CD14-positive monocyte (primary cell): ENCODE data around the gene FANCC. TPM values are rescaled to one million over a fixed set of nuclear protein-coding genes. Genes with fewer than 3 reads are reported as not detected.

Source experiments
- DNase-seq, 3 donors: peaks; one replicate each; pipeline ENCODE4 v3.0.0-alpha.2; 2011 to 2022
- H2AFZ ChIP-seq: 2 replicates; pipeline ENCODE4 v1.6.0; 2012; ENCODE audit warnings: mild to moderate bottlenecking, low read depth, low read length, inconsistent platforms; ENCODE audit not compliant: insufficient read depth, poor library complexity, severe bottlenecking
- H3K27ac ChIP-seq, 2 donors: 1 replicate in 1 of 2; 2 replicates in 1 of 2; pipeline ENCODE4 v1.5.1; 2012 to 2013; ENCODE audit warnings: low read length in 2 of 2, control low read depth in 1 of 2, inconsistent platforms in 1 of 2, low read depth in 1 of 2, mild to moderate bottlenecking in 1 of 2
- H3K27me3 ChIP-seq, 2 donors: one replicate each; pipeline versions ENCODE4 v1.6.0 to v1.6.1; 2011 to 2013; ENCODE audit warnings: low read length in 2 of 2; ENCODE audit not compliant: control insufficient read depth in 2 of 2, insufficient read depth in 2 of 2
- H3K36me3 ChIP-seq, 2 donors: replicated peaks in 1 of 2; 1 replicate in 1 of 2; 2 replicates in 1 of 2; pipeline versions ENCODE4 v1.5.1 to v1.6.1; 2012 to 2013; ENCODE audit warnings: low read length in 2 of 2, control low read depth in 1 of 2, inconsistent platforms in 1 of 2, mild to moderate bottlenecking in 1 of 2; ENCODE audit not compliant: insufficient read depth in 2 of 2, control insufficient read depth in 1 of 2
- H3K4me1 ChIP-seq, 2 donors: 1 replicate in 1 of 2; 2 replicates in 1 of 2; pipeline versions ENCODE4 v1.5.1 to v1.6.1; 2012 to 2013; ENCODE audit warnings: low read length in 2 of 2, control low read depth in 1 of 2, inconsistent platforms in 1 of 2, mild to moderate bottlenecking in 1 of 2, moderate library complexity in 1 of 2; ENCODE audit not compliant: insufficient read depth in 2 of 2, control insufficient read depth in 1 of 2
- H3K4me2 ChIP-seq: replicated peaks from 2 replicates; pipeline ENCODE3; 2012; ENCODE audit warnings: low read length, moderate library complexity, mild to moderate bottlenecking; ENCODE audit not compliant: poor library complexity, severe bottlenecking; ENCODE audit errors: extremely low read depth
- H3K4me3 ChIP-seq, 3 experiments: fragments of 200-600 bp in 1 of 3; sonication (generic) in 1 of 3; replicated peaks in 1 of 3; 1 replicate in 2 of 3; 2 replicates in 1 of 3; pipeline ENCODE4 v1.5.1; 2011 to 2013; ENCODE audit warnings: low read length in 3 of 3, mild to moderate bottlenecking in 3 of 3, control low read depth in 2 of 3, low read depth in 2 of 3, inconsistent platforms in 1 of 3, moderate library complexity in 1 of 3
- H3K79me2 ChIP-seq: 2 replicates; pipeline ENCODE4 v1.6.0; 2012; ENCODE audit warnings: mild to moderate bottlenecking, control low read depth, inconsistent platforms, low read length, moderate library complexity; ENCODE audit not compliant: insufficient read depth
- H3K9ac ChIP-seq: 2 replicates; pipeline ENCODE4 v1.6.0; 2017; ENCODE audit warnings: low read length, mild to moderate bottlenecking; ENCODE audit not compliant: insufficient read depth, poor library complexity, severe bottlenecking
- H3K9me3 ChIP-seq, 2 donors: replicated peaks in 1 of 2; 1 replicate in 1 of 2; 2 replicates in 1 of 2; pipeline versions ENCODE4 v1.5.1 to v1.6.1; 2012 to 2013; ENCODE audit warnings: low read length in 2 of 2, control low read depth in 1 of 2; ENCODE audit not compliant: control insufficient read depth in 1 of 2, insufficient read depth in 1 of 2
- H4K20me1 ChIP-seq: 2 replicates; pipeline ENCODE4 v1.6.0; 2012; ENCODE audit warnings: mild to moderate bottlenecking, low read length, control low read depth, moderate library complexity; ENCODE audit not compliant: insufficient read depth
- H3K27ac Mint-ChIP-seq, 7 donors: one replicate each; pipeline ENCODE4 v1.8.0; 2020; ENCODE audit warnings: mild to moderate bottlenecking in 7 of 7, mixed read lengths in 7 of 7, moderate library complexity in 6 of 7, inconsistent platforms in 2 of 7
- H3K27me3 Mint-ChIP-seq, 3 donors: one replicate each; pipeline ENCODE4 v1.8.0; 2021 to 2022; ENCODE audit warnings: low read depth in 3 of 3, mild to moderate bottlenecking in 3 of 3, mixed read lengths in 3 of 3, moderate library complexity in 3 of 3, inconsistent platforms in 1 of 3
- H3K36me3 Mint-ChIP-seq, 2 donors: one replicate each; pipeline ENCODE4 v1.8.0; 2020; ENCODE audit warnings: mixed read lengths in 2 of 2, inconsistent platforms in 1 of 2, mild to moderate bottlenecking in 1 of 2
- H3K4me1 Mint-ChIP-seq: one replicate; pipeline ENCODE4 v1.8.0; 2020; ENCODE audit warnings: mild to moderate bottlenecking, mixed read lengths
- H3K4me3 Mint-ChIP-seq, 2 donors: one replicate each; pipeline ENCODE4 v1.8.0; 2020; ENCODE audit warnings: mild to moderate bottlenecking in 2 of 2, mixed read lengths in 2 of 2, moderate library complexity in 1 of 2
- H3K9me3 Mint-ChIP-seq, 7 donors: one replicate each; pipeline ENCODE4 v1.8.0; 2020 to 2022; ENCODE audit warnings: mixed read lengths in 7 of 7, mild to moderate bottlenecking in 6 of 7, moderate library complexity in 6 of 7, inconsistent platforms in 2 of 7
- CTCF ChIP-seq: fragments of 200-600 bp; IDR thresholded peaks from one replicate; pipeline ENCODE4 v1.8.0; 2022; ENCODE audit warnings: antibody characterized with exemption, mild to moderate bottlenecking
- WGBS: methylation state at CpG from one replicate; pipeline ENCODE4 v1.1.5; 2013; ENCODE audit warnings: missing lambda C conversion rate; ENCODE audit not compliant: insufficient coverage; 5-methylcytosine and 5-hydroxymethylcytosine counted together
- intact Hi-C, 2 donors: fragments of 100-400 bp; cut with micrococcal nuclease; formaldehyde crosslinking; loops; one replicate each; pipeline versions ENCODE4 v1.15.0 to v1.15.1; 2023
- polyA plus RNA-seq, 3 donors: library from polyadenylated mRNA; depleted of rRNA in 1 of 3; unstranded in 2 of 3; stranded (reverse) in 1 of 3; fragments of 300-500 nt in 2 of 3; fragments of >200 nt in 1 of 3; fragmentation: Illumina TruSeq in 2 of 3; gene quantifications; 1 replicate in 2 of 3; 2 replicates in 1 of 3; pipeline ENCODE4 v1.2.3, GENCODE V29; 2012 to 2021

The FANCC gene
- polyA plus RNA-seq, 3 donors = 1.2 to 2.2 (median 1.5) TPM

GRCh38 chr9:95055334-95055850, 262.1 kb downstream of the FANCC start:
- Histone ChIP-seq H3K9ac (no peak overlapping the region), H3K36me3 (no peaks in the 10 kb centered on the region), H2AFZ (no peak overlapping the region), H3K4me1 (no peaks in the 10 kb centered on the region), H3K9me3 (no peaks in the 10 kb centered on the region), H4K20me1 (no peaks in the 10 kb centered on the region), H3K79me2 (no peaks in the 10 kb centered on the region), H3K4me2 (no peak overlapping the region), H3K27me3 (peaks cover 3 to 5% of the 10 kb centered on the region in 2 donors), H3K27ac (no peak overlapping the region), H3K4me3 (no peak overlapping the region)
- no peak overlapping the region for H3K27ac Mint-ChIP-seq
- no peak overlapping the region for H3K4me3 Mint-ChIP-seq
- peaks cover 0 to 6% of the 10 kb centered on the region in 2 donors for H3K36me3 Mint-ChIP-seq
- TF ChIP-seq CTCF = no peak
- peaks cover 6 to 14% (median 8%) of the 10 kb centered on the region in 3 donors for H3K27me3 Mint-ChIP-seq
- 53% methylated on average over 5 of the region's 6 CpGs for WGBS
- no peak for DNase-seq
- H3K4me1 Mint-ChIP-seq = no peaks in the 10 kb centered on the region
- intact Hi-C loops = no loop called here
- H3K9me3 Mint-ChIP-seq = peaks cover 0 to 3% (median 0%) of the 10 kb centered on the region in 7 donors

GRCh38 chr9:95053611-95054570, 263.6 kb downstream of the FANCC start:
- Mint-ChIP-seq H3K36me3 (peaks cover 4 to 10% of the 10 kb centered on the region in 2 donors), H3K4me1 (peaks cover 5% of the 10 kb centered on the region), H3K27me3 (peaks cover 17 to 27% (median 22%) of the 10 kb centered on the region in 3 donors), H3K4me3 (no peak overlapping the region), H3K9me3 (peaks cover 0 to 3% (median 1%) of the 10 kb centered on the region in 7 donors), H3K27ac (no peak overlapping the region)
- no peak for TF ChIP-seq CTCF
- Histone ChIP-seq H3K79me2 (no peaks in the 10 kb centered on the region), H3K27ac (no peak overlapping the region), H3K9me3 (peaks cover 0 to 4% of the 10 kb centered on the region in 2 donors), H3K27me3 (peaks cover 16 to 20% of the 10 kb centered on the region in 2 donors), H2AFZ (no peak overlapping the region), H3K36me3 (no peaks in the 10 kb centered on the region), H3K4me2 (no peak overlapping the region), H3K4me3 (no peak overlapping the region), H4K20me1 (no peaks in the 10 kb centered on the region), H3K9ac (no peak overlapping the region), H3K4me1 (peaks cover 3 to 4% of the 10 kb centered on the region in 2 donors)
- intact Hi-C loops = no loop called here
- no peak for DNase-seq
- WGBS = no CpG with 5 or more reads among the region's 5 CpGs
